Measurements from ENCODE around the gene NDUFS8. TPM values are rescaled to one million over a fixed set of nuclear protein-coding genes. Genes with fewer than 3 reads are reported as not detected.

NDUFS8 gene
- total and polyA plus RNA-seq, 2 of the 13 experiments (the other 11 are each of a cell fraction or from before 2014, with no cell fraction given) = 96.7 to 158 TPM

DNA sequence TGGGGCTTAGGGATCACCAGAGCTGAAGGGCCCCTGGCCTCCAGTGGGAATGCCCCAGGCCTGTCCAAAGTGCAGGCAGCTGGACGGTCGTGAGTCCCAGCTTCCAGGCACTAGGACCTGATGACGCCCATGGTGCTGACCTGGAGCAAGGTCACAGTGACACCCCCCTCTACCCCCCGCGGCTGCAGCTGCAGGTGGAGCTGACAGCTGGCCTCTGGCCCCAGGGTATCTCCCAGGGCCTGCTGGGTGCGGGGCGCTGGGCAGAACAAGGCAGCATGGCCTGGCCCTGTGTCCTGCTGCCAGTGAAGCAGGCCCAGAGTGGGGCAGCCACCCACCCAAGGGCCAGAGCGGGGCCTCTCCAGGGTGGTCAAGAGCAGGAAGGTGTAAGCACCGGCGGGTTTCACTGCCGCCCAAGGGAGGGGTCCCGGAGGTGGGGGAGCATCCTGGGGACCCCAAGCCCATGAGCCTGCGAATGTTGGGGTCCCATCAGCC, 7.8 kb downstream of the NDUFS8 start (continued):
- TF ChIP-seq, protein P1, sequence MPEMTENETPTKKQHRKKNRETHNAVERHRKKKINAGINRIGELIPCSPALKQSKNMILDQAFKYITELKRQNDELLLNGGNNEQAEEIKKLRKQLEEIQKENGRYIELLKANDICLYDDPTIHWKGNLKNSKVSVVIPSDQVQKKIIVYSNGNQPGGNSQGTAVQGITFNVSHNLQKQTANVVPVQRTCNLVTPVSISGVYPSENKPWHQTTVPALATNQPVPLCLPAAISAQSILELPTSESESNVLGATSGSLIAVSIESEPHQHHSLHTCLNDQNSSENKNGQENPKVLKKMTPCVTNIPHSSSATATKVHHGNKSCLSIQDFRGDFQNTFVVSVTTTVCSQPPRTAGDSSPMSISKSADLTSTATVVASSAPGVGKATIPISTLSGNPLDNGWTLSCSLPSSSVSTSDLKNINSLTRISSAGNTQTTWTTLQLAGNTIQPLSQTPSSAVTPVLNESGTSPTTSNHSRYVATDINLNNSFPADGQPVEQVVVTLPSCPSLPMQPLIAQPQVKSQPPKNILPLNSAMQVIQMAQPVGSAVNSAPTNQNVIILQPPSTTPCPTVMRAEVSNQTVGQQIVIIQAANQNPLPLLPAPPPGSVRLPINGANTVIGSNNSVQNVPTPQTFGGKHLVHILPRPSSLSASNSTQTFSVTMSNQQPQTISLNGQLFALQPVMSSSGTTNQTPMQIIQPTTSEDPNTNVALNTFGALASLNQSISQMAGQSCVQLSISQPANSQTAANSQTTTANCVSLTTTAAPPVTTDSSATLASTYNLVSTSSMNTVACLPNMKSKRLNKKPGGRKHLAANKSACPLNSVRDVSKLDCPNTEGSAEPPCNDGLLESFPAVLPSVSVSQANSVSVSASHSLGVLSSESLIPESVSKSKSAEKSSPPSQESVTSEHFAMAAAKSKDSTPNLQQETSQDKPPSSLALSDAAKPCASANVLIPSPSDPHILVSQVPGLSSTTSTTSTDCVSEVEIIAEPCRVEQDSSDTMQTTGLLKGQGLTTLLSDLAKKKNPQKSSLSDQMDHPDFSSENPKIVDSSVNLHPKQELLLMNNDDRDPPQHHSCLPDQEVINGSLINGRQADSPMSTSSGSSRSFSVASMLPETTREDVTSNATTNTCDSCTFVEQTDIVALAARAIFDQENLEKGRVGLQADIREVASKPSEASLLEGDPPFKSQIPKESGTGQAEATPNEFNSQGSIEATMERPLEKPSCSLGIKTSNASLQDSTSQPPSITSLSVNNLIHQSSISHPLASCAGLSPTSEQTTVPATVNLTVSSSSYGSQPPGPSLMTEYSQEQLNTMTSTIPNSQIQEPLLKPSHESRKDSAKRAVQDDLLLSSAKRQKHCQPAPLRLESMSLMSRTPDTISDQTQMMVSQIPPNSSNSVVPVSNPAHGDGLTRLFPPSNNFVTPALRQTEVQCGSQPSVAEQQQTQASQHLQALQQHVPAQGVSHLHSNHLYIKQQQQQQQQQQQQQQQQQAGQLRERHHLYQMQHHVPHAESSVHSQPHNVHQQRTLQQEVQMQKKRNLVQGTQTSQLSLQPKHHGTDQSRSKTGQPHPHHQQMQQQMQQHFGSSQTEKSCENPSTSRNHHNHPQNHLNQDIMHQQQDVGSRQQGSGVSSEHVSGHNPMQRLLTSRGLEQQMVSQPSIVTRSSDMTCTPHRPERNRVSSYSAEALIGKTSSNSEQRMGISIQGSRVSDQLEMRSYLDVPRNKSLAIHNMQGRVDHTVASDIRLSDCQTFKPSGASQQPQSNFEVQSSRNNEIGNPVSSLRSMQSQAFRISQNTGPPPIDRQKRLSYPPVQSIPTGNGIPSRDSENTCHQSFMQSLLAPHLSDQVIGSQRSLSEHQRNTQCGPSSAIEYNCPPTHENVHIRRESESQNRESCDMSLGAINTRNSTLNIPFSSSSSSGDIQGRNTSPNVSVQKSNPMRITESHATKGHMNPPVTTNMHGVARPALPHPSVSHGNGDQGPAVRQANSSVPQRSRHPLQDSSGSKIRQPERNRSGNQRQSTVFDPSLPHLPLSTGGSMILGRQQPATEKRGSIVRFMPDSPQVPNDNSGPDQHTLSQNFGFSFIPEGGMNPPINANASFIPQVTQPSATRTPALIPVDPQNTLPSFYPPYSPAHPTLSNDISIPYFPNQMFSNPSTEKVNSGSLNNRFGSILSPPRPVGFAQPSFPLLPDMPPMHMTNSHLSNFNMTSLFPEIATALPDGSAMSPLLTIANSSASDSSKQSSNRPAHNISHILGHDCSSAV (CRISPR knock-in tag; IDR thresholded peaks at IDR 0.05; ENCODE audit: borderline replicate concordance) = peak; percentile 97; the same call in 1 of the 2 replicates
- TF ChIP-seq, protein P2, sequence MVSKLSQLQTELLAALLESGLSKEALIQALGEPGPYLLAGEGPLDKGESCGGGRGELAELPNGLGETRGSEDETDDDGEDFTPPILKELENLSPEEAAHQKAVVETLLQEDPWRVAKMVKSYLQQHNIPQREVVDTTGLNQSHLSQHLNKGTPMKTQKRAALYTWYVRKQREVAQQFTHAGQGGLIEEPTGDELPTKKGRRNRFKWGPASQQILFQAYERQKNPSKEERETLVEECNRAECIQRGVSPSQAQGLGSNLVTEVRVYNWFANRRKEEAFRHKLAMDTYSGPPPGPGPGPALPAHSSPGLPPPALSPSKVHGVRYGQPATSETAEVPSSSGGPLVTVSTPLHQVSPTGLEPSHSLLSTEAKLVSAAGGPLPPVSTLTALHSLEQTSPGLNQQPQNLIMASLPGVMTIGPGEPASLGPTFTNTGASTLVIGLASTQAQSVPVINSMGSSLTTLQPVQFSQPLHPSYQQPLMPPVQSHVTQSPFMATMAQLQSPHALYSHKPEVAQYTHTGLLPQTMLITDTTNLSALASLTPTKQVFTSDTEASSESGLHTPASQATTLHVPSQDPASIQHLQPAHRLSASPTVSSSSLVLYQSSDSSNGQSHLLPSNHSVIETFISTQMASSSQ (IDR thresholded peaks at IDR 0.05; ENCODE audit: low read depth) = peak; percentile 27; the same call in 1 of the 2 replicates
- TF ChIP-seq, protein P2 (CRISPR knock-in tag; IDR thresholded peaks at IDR 0.05; ENCODE audit: borderline replicate concordance) = peak; percentile 83; the same call in 1 of the 2 replicates
- TF ChIP-seq RARA (CRISPR knock-in tag; IDR thresholded peaks at IDR 0.05) = peak; percentile 95
- no peak for TF ChIP-seq ZNF17 (CRISPR knock-in tag; IDR thresholded peaks at IDR 0.05)
- peak; percentile 95 for TF ChIP-seq ZC3H13 (CRISPR knock-in tag; IDR thresholded peaks at IDR 0.05)
- TF ChIP-seq ESRRA (CRISPR knock-in tag; IDR thresholded peaks at IDR 0.05; ENCODE audit: low read depth) = peak; percentile 99
- TF ChIP-seq REXO4 (CRISPR knock-in tag; IDR thresholded peaks at IDR 0.05; ENCODE audit: borderline replicate concordance) = no peak
- TF ChIP-seq CCAR2 (optimal IDR thresholded peaks at IDR 0.05; ENCODE audit: low read depth, low read length) = no peak
- TF ChIP-seq FOXM1 (CRISPR knock-in tag; IDR thresholded peaks at IDR 0.05) = no peak
- no peak for TF ChIP-seq ISX (CRISPR knock-in tag; conservative IDR thresholded peaks at IDR 0.05)
- TF ChIP-seq MTA1 (CRISPR knock-in tag; IDR thresholded peaks at IDR 0.05; ENCODE audit: borderline replicate concordance) = peak; percentile 98
- TF ChIP-seq SIN3B (IDR thresholded peaks at IDR 0.05; ENCODE audit: low read length) = no peak; the same call in 1 of the 2 replicates
- TF ChIP-seq RNF2 (conservative IDR thresholded peaks at IDR 0.05; ENCODE audit: low read depth) = no peak
- TF ChIP-seq, protein P3, sequence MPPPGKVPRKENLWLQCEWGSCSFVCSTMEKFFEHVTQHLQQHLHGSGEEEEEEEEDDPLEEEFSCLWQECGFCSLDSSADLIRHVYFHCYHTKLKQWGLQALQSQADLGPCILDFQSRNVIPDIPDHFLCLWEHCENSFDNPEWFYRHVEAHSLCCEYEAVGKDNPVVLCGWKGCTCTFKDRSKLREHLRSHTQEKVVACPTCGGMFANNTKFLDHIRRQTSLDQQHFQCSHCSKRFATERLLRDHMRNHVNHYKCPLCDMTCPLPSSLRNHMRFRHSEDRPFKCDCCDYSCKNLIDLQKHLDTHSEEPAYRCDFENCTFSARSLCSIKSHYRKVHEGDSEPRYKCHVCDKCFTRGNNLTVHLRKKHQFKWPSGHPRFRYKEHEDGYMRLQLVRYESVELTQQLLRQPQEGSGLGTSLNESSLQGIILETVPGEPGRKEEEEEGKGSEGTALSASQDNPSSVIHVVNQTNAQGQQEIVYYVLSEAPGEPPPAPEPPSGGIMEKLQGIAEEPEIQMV (CRISPR knock-in tag; IDR thresholded peaks at IDR 0.05; ENCODE audit: low read depth) = peak; percentile 83; the same call in 1 of the 2 replicates
- peak; percentile 49 for TF ChIP-seq TAF15 (IDR thresholded peaks at IDR 0.05; ENCODE audit: low read depth, low read length, poor library complexity, severe bottlenecking)
